ENCODE data around the gene KITLG.
"Not testable (repeated sequence)": the region's sequence is repeated elsewhere in the genome, so short reads cannot be mapped to it uniquely, and the experiment has no call there.

Gene KITLG

GRCh38 chr12:88472775-88473174, 107.5 kb downstream of the KITLG start:
- no peak for DNase-seq

DNA sequence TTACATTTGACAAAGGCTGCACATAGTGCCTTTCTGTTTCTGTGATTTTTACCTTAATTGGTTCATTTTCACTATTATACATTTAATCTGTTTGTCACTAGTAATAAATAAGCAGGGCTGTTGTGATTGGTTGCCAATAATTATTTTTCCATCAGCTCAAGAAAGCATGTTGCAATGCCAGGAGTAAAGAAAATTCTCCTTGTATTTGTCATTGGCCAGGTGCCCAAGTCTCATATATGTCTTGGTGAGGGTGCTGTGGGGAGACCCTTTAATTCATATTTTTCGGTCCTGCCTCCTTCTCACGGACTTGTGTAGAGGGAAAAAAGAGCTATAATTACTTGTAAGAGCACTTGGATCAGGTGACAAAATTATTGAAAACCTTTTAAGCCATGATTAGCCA, 108.0 kb downstream of the KITLG start:
- no peak for DNase-seq

DNA sequence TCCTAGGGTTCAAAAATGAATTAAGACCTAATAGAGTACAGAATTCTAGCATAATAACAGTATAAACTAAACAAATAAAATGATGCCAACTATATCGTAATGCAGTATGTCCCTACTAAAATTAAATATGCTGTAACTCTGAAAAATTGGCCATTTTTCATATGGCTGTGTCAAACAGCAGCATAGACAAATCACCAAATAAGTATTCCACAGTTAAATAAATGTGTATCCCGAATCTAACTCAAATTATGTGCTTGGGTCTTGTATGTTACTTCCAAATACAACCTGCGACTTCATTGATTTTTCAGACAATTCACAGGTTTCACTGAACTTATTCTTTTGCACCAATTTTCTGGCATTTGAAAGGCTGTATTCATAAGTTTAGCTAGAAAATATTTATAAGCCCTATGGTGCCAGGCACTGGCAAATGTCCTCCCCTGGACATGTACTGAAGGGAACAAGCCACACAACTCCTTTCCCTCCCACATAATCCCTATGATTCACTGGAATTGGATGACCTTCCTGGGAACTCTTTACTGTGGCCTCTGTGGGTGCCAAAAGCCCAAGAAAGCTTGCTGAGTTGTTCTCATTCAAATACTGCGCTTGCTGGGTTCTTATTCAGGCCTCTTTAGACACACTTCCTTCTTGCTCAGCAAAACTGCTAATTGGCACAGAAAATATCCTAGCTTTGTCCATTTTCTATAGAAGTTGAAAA, 108.8 kb downstream of the KITLG start:
- DNase-seq, result no peak

DNA sequence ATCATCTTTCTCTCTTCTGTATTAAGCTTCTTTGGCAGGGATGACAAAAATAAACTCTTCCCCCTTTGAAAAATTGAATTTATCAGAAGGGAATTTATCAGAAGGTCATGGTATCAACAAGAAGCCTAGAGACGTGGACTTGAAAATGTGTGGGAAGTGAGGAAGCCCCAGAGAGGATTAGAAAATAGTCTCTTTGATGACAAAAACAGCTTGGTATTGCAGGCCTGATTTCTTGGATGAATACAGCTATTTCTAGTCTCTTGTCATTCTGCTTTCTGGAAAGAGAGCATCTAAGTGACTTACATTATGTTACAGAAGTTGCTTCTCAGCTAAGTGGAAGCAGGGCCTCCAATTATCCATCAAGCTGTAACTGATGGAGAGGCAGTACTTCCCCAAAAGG, 111.1 kb downstream of the KITLG start:
- no peak for DNase-seq

DNA sequence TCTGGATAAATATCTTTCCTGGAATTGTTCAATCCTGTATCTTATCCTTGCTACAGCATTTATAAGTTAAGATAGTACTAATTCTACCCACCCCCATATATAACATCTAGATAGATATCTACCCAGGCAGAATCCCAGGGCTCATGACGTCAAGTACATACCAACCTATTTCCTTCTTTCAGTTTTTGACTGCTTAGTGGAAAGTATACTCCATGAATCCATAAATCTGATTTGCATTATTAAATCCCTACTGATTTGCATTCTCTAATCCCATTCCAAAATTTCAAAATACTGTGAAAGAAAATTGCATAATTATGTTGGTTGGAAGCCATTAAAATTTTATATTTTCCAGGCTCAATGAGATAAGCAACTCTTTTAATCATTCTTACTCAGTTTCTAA, 111.7 kb downstream of the KITLG start:
- no peak for DNase-seq

DNA sequence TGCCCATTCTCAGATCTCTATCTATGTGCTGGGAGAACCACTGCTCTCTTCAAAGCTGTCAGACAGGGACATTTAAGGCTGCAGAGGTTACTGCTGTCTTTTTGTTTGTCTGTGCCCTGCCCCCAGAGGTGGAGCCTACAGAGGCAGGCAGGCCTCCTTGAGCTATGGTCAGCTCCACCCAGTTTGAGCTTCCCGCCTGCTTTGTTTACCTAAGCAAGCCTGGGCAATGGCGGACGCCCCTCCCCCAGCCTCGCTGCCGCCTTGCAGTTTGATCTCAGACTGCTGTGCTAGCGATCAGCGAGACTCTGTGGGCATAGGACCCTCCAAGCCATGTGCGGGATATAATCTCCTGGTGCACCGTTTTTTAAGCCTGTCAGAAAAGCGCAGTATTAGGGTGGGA, 113.6 kb downstream of the KITLG start:
- not testable (repeated sequence) for DNase-seq

DNA sequence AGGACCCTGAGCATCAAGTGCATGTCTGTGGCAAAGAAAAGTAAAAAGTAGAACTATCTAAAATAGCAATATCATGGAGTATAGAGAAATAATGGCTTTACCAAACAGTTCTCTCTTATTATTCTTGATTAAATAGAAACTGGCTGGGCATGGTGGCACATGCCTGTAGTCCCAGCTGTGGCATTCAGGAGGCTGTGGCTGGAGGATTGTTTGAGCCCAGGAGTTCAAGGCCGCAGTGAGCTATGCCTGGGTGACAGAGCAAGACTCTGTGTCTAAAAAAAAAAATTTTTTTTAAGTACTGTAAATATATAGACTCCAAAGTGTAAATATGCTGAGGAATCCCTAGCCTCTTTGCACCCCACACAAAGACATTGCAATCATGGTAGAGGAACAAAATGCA, 121.9 kb downstream of the KITLG start:
- no peak for DNase-seq

DNA sequence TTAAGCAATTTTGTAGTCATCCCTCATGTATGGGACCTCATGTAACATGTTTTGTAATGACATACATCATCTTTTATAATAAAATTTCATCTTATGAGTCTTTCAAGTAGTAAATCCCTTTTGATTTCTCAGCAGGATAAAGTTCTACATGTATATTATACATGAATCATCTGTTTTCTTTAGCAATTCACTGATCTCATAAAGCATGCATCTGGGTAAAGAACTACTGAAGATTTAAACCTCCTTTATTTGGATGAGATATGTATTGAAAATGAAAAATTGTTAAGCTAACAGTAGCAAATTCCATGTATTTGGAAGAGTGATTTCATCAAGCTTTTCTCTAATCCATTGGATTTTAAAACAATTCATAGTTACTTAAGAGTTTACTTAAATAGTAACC, 126.9 kb downstream of the KITLG start:
- no peak for DNase-seq

GRCh38 chr12:88451205-88451604, 129.1 kb downstream of the KITLG start:
- DNase-seq, result no peak

DNA sequence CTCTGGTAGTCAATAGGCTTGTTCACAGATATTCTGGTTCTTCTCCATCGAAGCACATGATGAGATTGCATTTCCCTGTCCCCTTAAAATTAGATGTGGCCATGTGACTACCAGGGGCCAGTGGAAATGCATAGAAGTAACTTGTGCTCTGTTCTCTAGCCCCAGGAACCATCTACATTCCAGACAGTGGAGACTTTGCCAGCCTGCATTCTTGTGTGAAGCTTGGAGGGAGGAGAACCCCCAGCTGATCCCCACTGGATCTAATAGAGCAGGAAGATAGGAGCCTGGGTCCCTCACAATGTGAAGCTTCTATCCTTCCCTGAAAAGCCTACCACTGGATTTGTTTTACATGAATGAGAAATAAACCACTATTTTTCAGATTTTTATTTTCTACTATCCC, 130.1 kb downstream of the KITLG start:
- no peak for DNase-seq

DNA sequence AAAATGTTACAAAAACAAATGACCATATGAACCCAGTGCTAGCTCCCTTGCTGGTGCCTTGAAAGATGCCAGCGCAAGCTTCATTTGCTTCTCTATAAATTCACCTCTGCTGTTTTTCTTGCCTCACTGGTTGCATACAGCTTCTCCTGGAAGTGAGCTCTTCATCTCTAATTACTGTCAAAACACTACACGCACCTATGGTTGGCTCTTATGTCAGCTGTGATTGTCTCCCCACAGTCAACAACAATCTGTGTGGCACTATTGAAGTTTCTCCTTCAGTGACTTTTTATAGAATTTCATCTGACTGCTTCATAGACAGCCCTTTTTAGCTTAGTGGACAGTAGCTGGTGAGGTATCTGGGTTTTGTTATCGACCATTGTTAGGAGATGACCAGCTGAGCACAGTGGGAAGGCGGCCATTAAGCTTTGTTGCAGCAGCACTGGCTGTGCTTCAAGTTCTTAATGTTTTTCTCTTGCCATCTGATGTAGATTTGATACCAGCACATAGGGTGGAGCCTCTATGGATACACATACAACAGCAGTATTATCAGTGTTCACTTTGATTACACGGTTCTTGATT, 131.8 kb downstream of the KITLG start:
- no peak for DNase-seq

GRCh38 chr12:88445705-88446394, 134.4 kb downstream of the KITLG start:
- DNase-seq, result no peak

DNA sequence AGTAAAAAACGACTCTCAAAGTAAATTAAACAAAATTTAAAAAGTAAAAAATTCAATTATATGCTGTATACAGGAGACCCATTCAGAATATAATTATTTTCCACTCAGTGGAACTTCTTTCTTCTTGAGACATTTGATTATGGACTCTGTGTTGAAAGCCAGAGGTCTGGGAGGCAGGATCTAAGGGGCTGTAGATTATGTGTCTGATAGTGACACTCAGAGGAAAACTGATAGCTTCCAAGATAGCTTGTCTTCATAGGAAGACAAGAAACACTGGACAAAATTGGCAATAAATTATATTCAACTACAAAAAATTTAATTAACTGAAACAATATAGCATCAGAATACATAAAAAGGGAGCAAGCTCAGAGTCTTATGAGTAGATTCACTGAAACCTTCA, 135.8 kb downstream of the KITLG start:
- DNase-seq, result no peak

Measured in SIG-M5 (cell line).